AG04450 (cell line): ENCODE measurements around the gene COG5. TPM values are rescaled to one million over a fixed set of nuclear protein-coding genes. Genes with fewer than 3 reads are reported as not detected.

Experiments
- CTCF ChIA-PET: fragments of 300-600, 350-600 bp; formaldehyde crosslinking; extraction: SDS; loops from one replicate; lab custom pipeline; 2022; ENCODE audit warnings: antibody characterized with exemption, inconsistent platforms; lab: Charles Lee
- POLR2A ChIA-PET: fragments of 350-600 bp; formaldehyde crosslinking; extraction: SDS; loops from one replicate; lab custom pipeline; 2021; ENCODE audit warnings: antibody characterized with exemption, inconsistent platforms; lab: Yijun Ruan, JAX
- DNase-seq: peaks from one replicate; pipeline ENCODE4 v3.0.0-alpha.2; 2011; ENCODE audit warnings: low read depth, low spot score
- H3K27ac ChIP-seq: one replicate; pipeline ENCODE4 v1.5.1; 2012; ENCODE audit warnings: low read depth, low read length, control low read depth
- H3K27me3 ChIP-seq: one replicate; pipeline ENCODE4 v1.6.0; 2012; ENCODE audit warnings: low read length; ENCODE audit not compliant: control insufficient read depth, insufficient read depth
- H3K4me3 ChIP-seq: 2 replicates; pipeline ENCODE4 v1.5.1; 2011; ENCODE audit warnings: mild to moderate bottlenecking, low read depth, low read length, control low read depth
- H3K9me3 ChIP-seq: 2 replicates; pipeline ENCODE4 v1.5.1; 2012; ENCODE audit warnings: low read length; ENCODE audit not compliant: control insufficient read depth, insufficient read depth
- CTCF ChIP-seq: IDR thresholded peaks from 2 replicates; pipeline ENCODE4 v1.5.1; 2011; ENCODE audit warnings: low read depth, low read length, control low read depth, inconsistent platforms
- polyA plus RNA-seq: library from polyadenylated mRNA; depleted of rRNA; stranded (reverse); fragments of >200 nt; gene quantifications from 2 replicates; pipeline ENCODE4 v1.2.3, GENCODE V29; 2011

The COG5 gene
- polyA plus RNA-seq, 1 experiment = 55.2 TPM

GRCh38 chr7:107322015-107322414, 241.7 kb downstream of the COG5 start:
- ChIA-PET CTCF (no interaction called here), POLR2A (interaction anchor here (0.6 kb wide), 1 partner anchor 8 kb away, joined by 5 read pairs; no protein-coding TSS in a partner anchor)
- Histone ChIP-seq H3K27ac (no peak overlapping the region), H3K27me3 (no peaks in the 10 kb centered on the region), H3K9me3 (no peaks in the 10 kb centered on the region), H3K4me3 (no peak overlapping the region)
- no peak for DNase-seq
- TF ChIP-seq CTCF = no peak

GRCh38 chr7:107321611-107322010, 242.1 kb downstream of the COG5 start:
- TF ChIP-seq CTCF = no peak
- CTCF ChIA-PET = no interaction called here
- Histone ChIP-seq H3K27me3 (no peaks in the 10 kb centered on the region), H3K4me3 (no peak overlapping the region), H3K27ac (no peak overlapping the region), H3K9me3 (no peaks in the 10 kb centered on the region)
- POLR2A ChIA-PET = interaction anchor here (0.6 kb wide), 1 partner anchor 9 kb away, joined by 5 read pairs; no protein-coding TSS in a partner anchor
- DNase-seq = no peak

- Histone ChIP-seq H3K27ac (no peak overlapping the region), H3K27me3 (no peaks in the 10 kb centered on the region), H3K9me3 (no peaks in the 10 kb centered on the region), H3K4me3 (no peak overlapping the region)
- DNase-seq = no peak
- ChIA-PET POLR2A (no interaction called here), CTCF (no interaction called here)
- no peak for TF ChIP-seq CTCF
These were observed 243.9 kb downstream of the COG5 start for GRCh38 chr7:107319724-107320228.

GRCh38 chr7:107318523-107319160, 245.1 kb downstream of the COG5 start:
- POLR2A ChIA-PET = no interaction called here
- TF ChIP-seq CTCF = no peak
- Histone ChIP-seq H3K27ac (no peak overlapping the region), H3K9me3 (no peaks in the 10 kb centered on the region), H3K4me3 (no peak overlapping the region), H3K27me3 (no peaks in the 10 kb centered on the region)
- DNase-seq = no peak
- CTCF ChIA-PET = no interaction called here

GRCh38 chr7:107315716-107316220, 248.0 kb downstream of the COG5 start:
- CTCF ChIA-PET = no interaction called here
- Histone ChIP-seq H3K27ac (no peak overlapping the region), H3K9me3 (no peaks in the 10 kb centered on the region), H3K4me3 (no peak overlapping the region), H3K27me3 (no peaks in the 10 kb centered on the region)
- POLR2A ChIA-PET = no interaction called here
- no peak for DNase-seq
- no peak for TF ChIP-seq CTCF
